Measurements from ENCODE around the gene GFAP.
"Not testable (repeated sequence)": the region's sequence is repeated elsewhere in the genome, so short reads cannot be mapped to it uniquely, and the experiment has no call there.

Gene GFAP

GRCh38 chr17:44915321-44915726, at the start of gene GFAP:
Gene GFAP (minus strand): TSS chr17:44915500. CDS start chr17:44915486, 14 bp downstream.
- no peak for DNase-seq

- peak; percentile 21 to 56 for DNase-seq
These were observed 46.6 kb upstream of the GFAP start for GRCh38 chr17:44961921-44962350.

- DNase-seq: no peak
These were observed 45.4 kb upstream of the GFAP start for GRCh38 chr17:44960691-44961090.

GRCh38 chr17:44959821-44960531, 44.7 kb upstream of the GFAP start:
- no peak for DNase-seq

- no peak for DNase-seq
These were observed 42.0 kb upstream of the GFAP start for GRCh38 chr17:44956998-44957981.

GRCh38 chr17:44955674-44956425, 40.5 kb upstream of the GFAP start:
- DNase-seq: no peak

GRCh38 chr17:44952946-44953475, 37.7 kb upstream of the GFAP start:
- no peak for DNase-seq

- DNase-seq: no peak
These were observed 33.1 kb upstream of the GFAP start for GRCh38 chr17:44948315-44948795.

- peak; percentile 96 to 99 for DNase-seq
These were observed 32.4 kb upstream of the GFAP start, which contains the start of gene KIF18B for GRCh38 chr17:44947461-44948314. Gene KIF18B (minus strand): TSS chr17:44947773. CDS start chr17:44936344, 11,429 bp downstream.

- not testable (repeated sequence) for DNase-seq
These were observed 30.4 kb upstream of the GFAP start for GRCh38 chr17:44945652-44946051.

GRCh38 chr17:44942456-44942855, 27.2 kb upstream of the GFAP start:
- DNase-seq: no peak

- no peak for DNase-seq
These were observed 26.5 kb upstream of the GFAP start for GRCh38 chr17:44941712-44942331.

- DNase-seq: no peak
These were observed 25.5 kb upstream of the GFAP start for GRCh38 chr17:44940768-44941167.

GRCh38 chr17:44940317-44940716, 25.0 kb upstream of the GFAP start:
- no peak for DNase-seq

GRCh38 chr17:44935116-44935515, 19.8 kb upstream of the GFAP start:
- no peak for DNase-seq

- no peak for DNase-seq
These were observed 19.4 kb upstream of the GFAP start for GRCh38 chr17:44934745-44935105.

GRCh38 chr17:44933824-44934744, 18.8 kb upstream of the GFAP start:
- DNase-seq: no peak

GRCh38 chr17:44932787-44933097, 17.4 kb upstream of the GFAP start:
- DNase-seq: peak; percentile 57 to 84

- no peak for DNase-seq
These were observed 16.9 kb upstream of the GFAP start for GRCh38 chr17:44932096-44932786.
